ENCODE results near the gene PPP1R2. TPM values are rescaled to one million over a fixed set of nuclear protein-coding genes. Genes with fewer than 3 reads are reported as not detected.

Gene PPP1R2
- total RNA-seq, 2 donors from 2014 or later = 32.7 to 42.5 TPM

GRCh38 chr3:195539479-195539878 is 3.6 kb downstream of the PPP1R2 start:
- no peaks in the 10 kb centered on the region for H3K27me3 ChIP-seq
- no peaks in the 10 kb centered on the region for H3K36me3 ChIP-seq (replicated peaks in 1 of 2; ENCODE audit: insufficient read depth in 1 of 2, low read depth in 2 of 2)
- H3K9me3 ChIP-seq = no peaks in the 10 kb centered on the region
- no peak overlapping the region for H3K4me3 ChIP-seq
- intact Hi-C loops (cut with DNase I) = no loop called here
- TF ChIP-seq CTCF (IDR thresholded peaks at IDR 0.05) (no peak), POLR2A (IDR thresholded peaks at IDR 0.05) (no peak)
- DNase-seq = no peak
- 71 to 86% methylated on average over 5 of the region's 5 CpGs for WGBS, 2 donors
- no peak overlapping the region for H3K27ac ChIP-seq
- no peak for ATAC-seq
- H3K4me1 ChIP-seq = peaks cover 39% of the 10 kb centered on the region

- WGBS, 2 donors = 74 to 80% methylated on average over 2 of the region's 2 CpGs
- intact Hi-C loops (cut with DNase I) = no loop called here
- peaks cover 28% of the 10 kb centered on the region for H3K4me1 ChIP-seq
- no peak for DNase-seq
- no peaks in the 10 kb centered on the region for H3K27me3 ChIP-seq
- no peak overlapping the region for H3K27ac ChIP-seq
- no peaks in the 10 kb centered on the region for H3K36me3 ChIP-seq (replicated peaks in 1 of 2; ENCODE audit: insufficient read depth in 1 of 2, low read depth in 2 of 2)
- H3K9me3 ChIP-seq = no peaks in the 10 kb centered on the region
- H3K4me3 ChIP-seq = no peak overlapping the region
- no peak for ATAC-seq
- no peak for TF ChIP-seq CTCF (IDR thresholded peaks at IDR 0.05)
- TF ChIP-seq POLR2A (IDR thresholded peaks at IDR 0.05) = no peak
Measured at GRCh38 chr3:195537995-195538394, 5.1 kb downstream of the PPP1R2 start.

GRCh38 chr3:195535293-195535692 is 7.8 kb downstream of the PPP1R2 start:
- Histone ChIP-seq H3K4me1 (peaks cover 13% of the 10 kb centered on the region), H3K27me3 (no peaks in the 10 kb centered on the region), H3K27ac (no peak overlapping the region), H3K9me3 (no peaks in the 10 kb centered on the region), H3K4me3 (no peak overlapping the region), H3K36me3 (replicated peaks in 1 of 2; ENCODE audit: insufficient read depth in 1 of 2, low read depth in 2 of 2) (no peaks in the 10 kb centered on the region)
- intact Hi-C loops (cut with DNase I) = no loop called here
- TF ChIP-seq CTCF (IDR thresholded peaks at IDR 0.05) (no peak), POLR2A (IDR thresholded peaks at IDR 0.05) (no peak)
- 95% methylated on average over 5 of the region's 5 CpGs for WGBS, 2 donors
- DNase-seq (no peak), ATAC-seq (no peak)

- DNase-seq = no peak
- ATAC-seq = no peak
Measured at GRCh38 chr3:195532834-195533233, 10.3 kb downstream of the PPP1R2 start.

More at GRCh38 chr3:195532834-195533233, 10.3 kb downstream of the PPP1R2 start:
- Histone ChIP-seq H3K27me3 (no peaks in the 10 kb centered on the region), H3K4me3 (no peak overlapping the region), H3K27ac (no peak overlapping the region), H3K36me3 (replicated peaks in 1 of 2; ENCODE audit: insufficient read depth in 1 of 2, low read depth in 2 of 2) (no peaks in the 10 kb centered on the region), H3K4me1 (peaks cover 4% of the 10 kb centered on the region), H3K9me3 (no peaks in the 10 kb centered on the region)
- no peak for TF ChIP-seq POLR2A (IDR thresholded peaks at IDR 0.05)
- TF ChIP-seq CTCF (IDR thresholded peaks at IDR 0.05) = no peak
- intact Hi-C loops (cut with DNase I) = no loop called here
- WGBS, 2 donors = 76 to 80% methylated on average over 7 of the region's 7 CpGs

All from body of pancreas (tissue), 4 donors.